ENCODE measurements around the gene MTF1.
"Not testable (repeated sequence)": the region's sequence is repeated elsewhere in the genome, so short reads cannot be mapped to it uniquely, and the experiment has no call there.

Gene MTF1

GRCh38 chr1:37859507-37860345 lies at the start of gene MTF1:
Gene MTF1, minus strand, starts transcription at chr1:37859592. Its CDS starts 1,934 bp downstream, at chr1:37857658.
- DNase-seq: peak; percentile 99

- DNase-seq: not testable (repeated sequence)
These were observed 49.1 kb upstream of the MTF1 start for GRCh38 chr1:37908531-37908930.

- DNase-seq: not testable (repeated sequence)
These were observed 48.2 kb upstream of the MTF1 start for GRCh38 chr1:37907416-37908125.

- DNase-seq: not testable (repeated sequence)
These were observed 47.2 kb upstream of the MTF1 start for GRCh38 chr1:37906591-37906990.

GRCh38 chr1:37905727-37906126 lies 46.3 kb upstream of the MTF1 start:
- DNase-seq: no peak

- not testable (repeated sequence) for DNase-seq
These were observed 44.5 kb upstream of the MTF1 start for GRCh38 chr1:37903921-37904320.

GRCh38 chr1:37902983-37903382 lies 43.6 kb upstream of the MTF1 start:
- no peak for DNase-seq

GRCh38 chr1:37901893-37902225 lies 42.5 kb upstream of the MTF1 start:
- no peak for DNase-seq

GRCh38 chr1:37901191-37901892 lies 42.0 kb upstream of the MTF1 start:
- DNase-seq: no peak

GRCh38 chr1:37897563-37897962 lies 38.2 kb upstream of the MTF1 start:
- not testable (repeated sequence) for DNase-seq

- DNase-seq: no peak
These were observed 34.3 kb upstream of the MTF1 start for GRCh38 chr1:37893673-37894072.

GRCh38 chr1:37892151-37893047 lies 33.0 kb upstream of the MTF1 start:
- DNase-seq: no peak

GRCh38 chr1:37890378-37891014 lies 31.1 kb upstream of the MTF1 start:
- DNase-seq: no peak

- DNase-seq: no peak
These were observed 28.8 kb upstream of the MTF1 start for GRCh38 chr1:37888022-37888700.

- DNase-seq: no peak
These were observed 24.8 kb upstream of the MTF1 start for GRCh38 chr1:37884145-37884544.

- no peak for DNase-seq
These were observed 24.3 kb upstream of the MTF1 start for GRCh38 chr1:37883671-37884070.

- no peak for DNase-seq
These were observed 20.5 kb upstream of the MTF1 start for GRCh38 chr1:37879865-37880264.

- no peak for DNase-seq
These were observed 18.7 kb upstream of the MTF1 start for GRCh38 chr1:37878071-37878470.

GRCh38 chr1:37875833-37876232 lies 16.4 kb upstream of the MTF1 start:
- DNase-seq: no peak

- DNase-seq: no peak
These were observed 13.3 kb upstream of the MTF1 start for GRCh38 chr1:37872692-37873091.

GRCh38 chr1:37868466-37868865 lies 9.1 kb upstream of the MTF1 start:
- no peak for DNase-seq
